Gastroesophageal sphincter (tissue), 3 donors: ENCODE data around the gene SARS1.

Experiments used
- EP300 ChIP-seq: sonication (generic); formaldehyde crosslinking; IDR thresholded peaks from one replicate; pipeline ENCODE4 v1.6.1; 2017; ENCODE audit warnings: antibody characterized with exemption, mild to moderate bottlenecking
- POLR2A ChIP-seq, 2 donors: fragments of 450-650 bp; IDR thresholded peaks; one replicate each; pipeline ENCODE4 v1.6.1; 2017; ENCODE audit warnings: antibody characterized with exemption in 2 of 2, mild to moderate bottlenecking in 2 of 2, moderate library complexity in 1 of 2
- POLR2AphosphoS5 ChIP-seq: sonication (generic); formaldehyde crosslinking; IDR thresholded peaks from one replicate; pipeline ENCODE4 v1.6.1; 2017; ENCODE audit warnings: antibody characterized with exemption
- TF ChIP-seq, protein P1 (sequence below), 4 experiments: fragments of 200-600 bp in 2 of 4; fragments of 450-650 bp in 2 of 4; sonication (generic) in 1 of 4; IDR thresholded peaks; one replicate each; pipeline ENCODE4 v1.5.1; 2017 to 2019; ENCODE audit warnings: antibody characterized with exemption in 4 of 4, mild to moderate bottlenecking in 2 of 4, moderate library complexity in 2 of 4

DNA sequence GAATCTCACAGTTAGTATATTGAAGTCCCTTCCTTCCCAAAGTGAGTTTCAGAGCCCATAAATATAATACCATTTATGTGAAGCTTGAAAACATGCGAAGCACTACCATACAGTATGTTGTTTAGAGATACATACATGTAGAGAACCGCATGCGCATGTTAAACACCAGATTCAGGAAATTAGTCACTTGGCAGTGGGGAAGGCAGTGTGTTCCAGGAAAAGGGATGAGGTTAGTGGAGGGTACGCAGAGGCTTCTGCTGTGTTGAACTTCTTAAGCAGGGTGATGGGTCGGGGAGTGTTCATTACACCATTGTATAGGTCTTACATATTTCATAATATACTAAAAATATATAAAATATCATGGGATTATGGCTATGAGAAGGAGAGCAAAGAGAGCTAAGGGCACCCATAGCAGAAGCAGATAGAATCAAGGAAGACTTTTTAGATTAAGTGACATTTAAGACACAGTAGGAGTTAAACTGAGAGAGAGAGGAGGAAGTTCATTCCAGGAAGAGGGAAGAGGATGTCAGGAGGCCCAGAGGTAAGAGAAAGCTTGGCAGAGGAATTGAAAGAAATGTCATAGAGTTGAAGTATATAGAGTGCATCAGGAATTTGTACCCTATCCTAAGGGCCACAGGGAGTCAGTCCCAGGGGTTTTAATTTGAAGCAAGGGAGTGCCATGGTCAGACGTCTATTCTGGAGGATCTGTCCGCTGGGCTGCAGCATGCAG, 43.5 kb upstream of the SARS1 start:
- TF ChIP-seq, protein P1, sequence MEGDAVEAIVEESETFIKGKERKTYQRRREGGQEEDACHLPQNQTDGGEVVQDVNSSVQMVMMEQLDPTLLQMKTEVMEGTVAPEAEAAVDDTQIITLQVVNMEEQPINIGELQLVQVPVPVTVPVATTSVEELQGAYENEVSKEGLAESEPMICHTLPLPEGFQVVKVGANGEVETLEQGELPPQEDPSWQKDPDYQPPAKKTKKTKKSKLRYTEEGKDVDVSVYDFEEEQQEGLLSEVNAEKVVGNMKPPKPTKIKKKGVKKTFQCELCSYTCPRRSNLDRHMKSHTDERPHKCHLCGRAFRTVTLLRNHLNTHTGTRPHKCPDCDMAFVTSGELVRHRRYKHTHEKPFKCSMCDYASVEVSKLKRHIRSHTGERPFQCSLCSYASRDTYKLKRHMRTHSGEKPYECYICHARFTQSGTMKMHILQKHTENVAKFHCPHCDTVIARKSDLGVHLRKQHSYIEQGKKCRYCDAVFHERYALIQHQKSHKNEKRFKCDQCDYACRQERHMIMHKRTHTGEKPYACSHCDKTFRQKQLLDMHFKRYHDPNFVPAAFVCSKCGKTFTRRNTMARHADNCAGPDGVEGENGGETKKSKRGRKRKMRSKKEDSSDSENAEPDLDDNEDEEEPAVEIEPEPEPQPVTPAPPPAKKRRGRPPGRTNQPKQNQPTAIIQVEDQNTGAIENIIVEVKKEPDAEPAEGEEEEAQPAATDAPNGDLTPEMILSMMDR (IDR thresholded peaks at IDR 0.05) = no peak
- no peak for TF ChIP-seq POLR2A (IDR thresholded peaks at IDR 0.05)
- no peak for TF ChIP-seq EP300
- TF ChIP-seq POLR2AphosphoS5 = no peak
